Hepatocyte (in vitro differentiated cells): ENCODE results near the gene ALPG. TPM values are rescaled to one million over a fixed set of nuclear protein-coding genes. Genes with fewer than 3 reads are reported as not detected.

ENCODE experiments used
- DNase-seq: peaks from one replicate; pipeline ENCODE4 v3.0.0-alpha.2; 2016; ENCODE audit warnings: low spot score
- H2AFZ ChIP-seq: fragments of 200-600 bp; sonication (generic); 2 replicates; pipeline ENCODE4 v1.6.0; 2016; ENCODE audit warnings: antibody characterized with exemption, mild to moderate bottlenecking
- H3K27ac ChIP-seq: fragments of 200-600 bp; sonication (generic); 2 replicates; pipeline ENCODE4 v1.5.1; 2016; ENCODE audit warnings: mild to moderate bottlenecking
- H3K27me3 ChIP-seq: fragments of 200-600 bp; sonication (generic); 2 replicates; pipeline ENCODE4 v1.6.1; 2016
- H3K36me3 ChIP-seq: fragments of 200-600 bp; sonication (generic); replicated peaks from 2 replicates; pipeline ENCODE4 v1.5.1; 2016; ENCODE audit warnings: low read depth; ENCODE audit not compliant: insufficient read depth
- H3K4me1 ChIP-seq: fragments of 200-600 bp; sonication (generic); 2 replicates; pipeline ENCODE4 v1.5.1; 2016; ENCODE audit warnings: mild to moderate bottlenecking, moderate library complexity; ENCODE audit not compliant: insufficient read depth
- H3K4me2 ChIP-seq: fragments of 200-600 bp; sonication (generic); 2 replicates; pipeline ENCODE4 v1.6.0; 2016
- H3K4me3 ChIP-seq: fragments of 200-600 bp; sonication (generic); 2 replicates; pipeline ENCODE4 v1.5.1; 2016; ENCODE audit warnings: mild to moderate bottlenecking
- H3K79me2 ChIP-seq: fragments of 200-600 bp; sonication (generic); 2 replicates; pipeline ENCODE4 v1.6.0; 2017; ENCODE audit warnings: mild to moderate bottlenecking
- H3K9me2 ChIP-seq: fragments of 200-600 bp; sonication (generic); replicated peaks from 2 replicates; pipeline ENCODE4 v1.6.0; 2017; ENCODE audit warnings: mild to moderate bottlenecking; ENCODE audit not compliant: insufficient read depth
- H3K9me3 ChIP-seq: fragments of 200-600 bp; sonication (generic); 2 replicates; pipeline ENCODE4 v1.5.1; 2016; ENCODE audit warnings: low read depth, mild to moderate bottlenecking
- H4K20me1 ChIP-seq: fragments of 200-600 bp; sonication (generic); 2 replicates; pipeline ENCODE4 v1.6.0; 2016; ENCODE audit warnings: mild to moderate bottlenecking; ENCODE audit not compliant: insufficient read depth, poor library complexity, severe bottlenecking
- CTCF ChIP-seq: fragments of 200-600 bp; sonication (generic); IDR thresholded peaks from 2 replicates; pipeline ENCODE4 v1.5.1; 2016; ENCODE audit warnings: antibody characterized with exemption, mild to moderate bottlenecking; ENCODE audit not compliant: poor library complexity
- EZH2 ChIP-seq: fragments of 200-600 bp; sonication (generic); IDR thresholded peaks from 2 replicates; pipeline ENCODE4 v1.6.1; 2016; ENCODE audit warnings: antibody characterized with exemption, mild to moderate bottlenecking, borderline replicate concordance
- EZH2phosphoT487 ChIP-seq: fragments of 200-600 bp; sonication (generic); IDR thresholded peaks from one replicate; pipeline ENCODE4 v1.6.1; 2018; ENCODE audit warnings: antibody characterized with exemption, mild to moderate bottlenecking, low read depth, moderate library complexity; ENCODE audit not compliant: unreplicated experiment, severe bottlenecking
- WGBS: methylation state at CpG from one replicate; pipeline ENCODE4 v1.1.6; 2016; ENCODE audit warnings: low lambda C conversion rate; ENCODE audit errors: missing lambda C conversion rate; 5-methylcytosine and 5-hydroxymethylcytosine counted together
- polyA plus RNA-seq: library from polyadenylated mRNA; unstranded; fragments of >200 nt; fragmentation: Nextera tagmentation; extraction: Ambion mirVana; gene quantifications from 2 replicates; pipeline ENCODE4 v1.2.1, GENCODE V29; 2016
- total RNA-seq: library from RNA; depleted of rRNA; stranded (reverse); fragments of >200 nt; gene quantifications from 2 replicates; pipeline ENCODE4 v1.2.3, GENCODE V29; 2014

Gene ALPG
- total and polyA plus RNA-seq, 2 experiments from 2014 or later: 0.08 to 1.5 TPM

GRCh38 chr2:232454630-232455029 is 48.0 kb downstream of the ALPG start:
- WGBS: 94% methylated on average over 8 of the region's 9 CpGs
- H3K4me1 ChIP-seq: peaks cover 3% of the 10 kb centered on the region
- peak; percentile 1 for DNase-seq

GRCh38 chr2:232455426-232456255 is 49.0 kb downstream of the ALPG start, which contains the start of gene ALPI:
ALPI (plus strand) TSS chr2:232456153; CDS start chr2:232456200, 47 bp downstream.
- H4K20me1 ChIP-seq: no peaks in the 10 kb centered on the region
- H3K9me3 ChIP-seq: no peaks in the 10 kb centered on the region
- H3K4me2 ChIP-seq: peak within 1 kb of the TSS; percentile 25
- H3K36me3 ChIP-seq: no peaks in the 10 kb centered on the region
- peaks cover 3% of the 10 kb centered on the region for H3K4me1 ChIP-seq
- peak; percentile 87 for DNase-seq
- H3K27ac ChIP-seq: peak within 1 kb of the TSS; percentile 83
- WGBS: 76% methylated on average over 12 of the region's 14 CpGs
- no peaks in the 10 kb centered on the region for H3K79me2 ChIP-seq
- no peak for TF ChIP-seq CTCF
- no peak for TF ChIP-seq EZH2
- no peak for TF ChIP-seq EZH2phosphoT487
- H3K4me3 ChIP-seq: no peak within 1 kb of the TSS
- H3K27me3 ChIP-seq: no peaks in the 10 kb centered on the region
- H3K9me2 ChIP-seq: no peaks in the 10 kb centered on the region
- no peak within 1 kb of the TSS for H2AFZ ChIP-seq

More at GRCh38 chr2:232454630-232455029, 48.0 kb downstream of the ALPG start:
- H3K27me3 ChIP-seq: no peaks in the 10 kb centered on the region
- no peaks in the 10 kb centered on the region for H3K79me2 ChIP-seq
- H3K4me2 ChIP-seq: no peak overlapping the region
- TF ChIP-seq CTCF: no peak
- TF ChIP-seq EZH2phosphoT487: no peak
- TF ChIP-seq EZH2: no peak
- no peaks in the 10 kb centered on the region for H3K9me3 ChIP-seq
- H3K27ac ChIP-seq: no peak overlapping the region
- no peak overlapping the region for H3K4me3 ChIP-seq
- no peaks in the 10 kb centered on the region for H3K36me3 ChIP-seq
- no peaks in the 10 kb centered on the region for H3K9me2 ChIP-seq
- no peak overlapping the region for H2AFZ ChIP-seq
- no peaks in the 10 kb centered on the region for H4K20me1 ChIP-seq

GRCh38 chr2:232456296-232457120 is 49.9 kb downstream of the ALPG start:
- H3K27me3 ChIP-seq: peaks cover 5% of the 10 kb centered on the region
- H3K79me2 ChIP-seq: no peaks in the 10 kb centered on the region
- WGBS: 95% methylated on average over 27 of the region's 27 CpGs
- no peak for TF ChIP-seq CTCF
- TF ChIP-seq EZH2: no peak
- no peak for TF ChIP-seq EZH2phosphoT487
- no peaks in the 10 kb centered on the region for H4K20me1 ChIP-seq
- peak overlapping the region; percentile 34 for H3K27ac ChIP-seq
- no peaks in the 10 kb centered on the region for H3K36me3 ChIP-seq
- no peaks in the 10 kb centered on the region for H3K9me3 ChIP-seq
- DNase-seq: peak; percentile 13
- peaks cover 3% of the 10 kb centered on the region for H3K4me1 ChIP-seq
- no peak overlapping the region for H3K4me3 ChIP-seq
- no peaks in the 10 kb centered on the region for H3K9me2 ChIP-seq
- peak overlapping the region; percentile 25 for H3K4me2 ChIP-seq
- H2AFZ ChIP-seq: no peak overlapping the region
